Omental fat pad (tissue), 4 donors: ENCODE measurements around the gene AKAP11. TPM values are rescaled to one million over a fixed set of nuclear protein-coding genes. Genes with fewer than 3 reads are reported as not detected.
"Not testable (repeated sequence)": the region's sequence is repeated elsewhere in the genome, so short reads cannot be mapped to it uniquely, and the experiment has no call there.

Source experiments
- ATAC-seq: fragments of 150-250 bp; one replicate; pipeline ENCODE4 v1.9.1; 2016; ENCODE audit warnings: mild to moderate bottlenecking, moderate library complexity; ENCODE audit not compliant: low FRiP score
- DNase-seq: peaks from one replicate; pipeline ENCODE4 v3.0.0-alpha.2; 2019; ENCODE audit warnings: low spot score
- total RNA-seq, 4 donors: library from RNA; depleted of rRNA; stranded (reverse); fragments of >200 nt; gene quantifications; one replicate each; pipeline ENCODE4 v1.1.0, GENCODE V29; 2016
- TF ChIP-seq, protein P1 (sequence below), 3 donors: fragments of 450-650 bp; IDR thresholded peaks; one replicate each; pipeline ENCODE4 v1.5.1; 2016 to 2017; ENCODE audit warnings: antibody characterized with exemption in 3 of 3, mild to moderate bottlenecking in 3 of 3, moderate library complexity in 2 of 3

Gene AKAP11, protein sequence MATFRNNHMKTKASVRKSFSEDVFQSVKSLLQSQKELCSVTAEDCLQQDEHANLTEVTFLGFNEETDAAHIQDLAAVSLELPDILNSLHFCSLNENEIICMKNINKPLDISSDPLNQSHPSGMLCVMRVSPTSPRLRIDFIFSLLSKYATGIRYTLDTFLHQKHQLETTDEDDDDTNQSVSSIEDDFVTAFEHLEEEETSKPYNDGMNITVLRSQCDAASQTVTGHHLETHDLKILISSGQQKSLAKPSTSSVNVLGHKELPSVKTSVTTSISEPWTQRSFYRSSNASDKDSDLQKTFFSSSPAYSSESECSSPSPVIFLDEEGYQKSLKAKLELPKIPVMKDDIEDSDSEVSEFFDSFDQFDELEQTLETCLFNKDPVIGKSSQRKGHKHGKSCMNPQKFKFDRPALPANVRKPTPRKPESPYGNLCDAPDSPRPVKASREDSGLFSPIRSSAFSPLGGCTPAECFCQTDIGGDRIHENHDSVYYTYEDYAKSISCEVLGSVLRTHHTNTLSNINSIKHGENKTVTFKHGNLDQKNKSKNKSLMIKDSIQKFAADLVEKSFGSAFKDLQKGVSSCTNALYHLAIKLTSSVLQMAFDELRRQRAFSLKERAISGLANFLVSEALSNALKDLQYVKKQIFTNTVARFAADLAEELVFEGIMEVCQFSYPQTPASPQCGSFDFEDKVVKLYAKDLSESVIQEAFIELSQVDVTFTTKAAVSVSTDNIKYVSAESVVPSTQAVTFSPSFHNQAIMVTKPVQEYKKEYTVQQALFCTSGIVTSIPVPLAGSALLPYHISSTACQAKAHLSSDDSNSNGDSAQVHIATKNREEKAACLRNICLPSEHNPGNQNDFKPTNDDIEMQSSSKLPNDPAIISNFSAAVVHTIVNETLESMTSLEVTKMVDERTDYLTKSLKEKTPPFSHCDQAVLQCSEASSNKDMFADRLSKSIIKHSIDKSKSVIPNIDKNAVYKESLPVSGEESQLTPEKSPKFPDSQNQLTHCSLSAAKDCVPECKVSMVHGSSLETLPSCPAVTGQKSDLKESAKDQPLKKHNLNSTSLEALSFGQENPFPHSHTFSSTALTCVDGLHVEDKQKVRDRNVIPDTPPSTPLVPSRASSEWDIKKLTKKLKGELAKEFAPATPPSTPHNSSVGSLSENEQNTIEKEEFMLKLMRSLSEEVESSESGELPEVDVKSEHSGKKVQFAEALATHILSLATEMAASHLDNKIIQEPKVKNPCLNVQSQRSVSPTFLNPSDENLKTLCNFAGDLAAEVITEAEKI (N-terminal part only)
- total RNA-seq = 10 to 100 TPM; 20.3 to 42.4 (median 28.4) TPM

DNA sequence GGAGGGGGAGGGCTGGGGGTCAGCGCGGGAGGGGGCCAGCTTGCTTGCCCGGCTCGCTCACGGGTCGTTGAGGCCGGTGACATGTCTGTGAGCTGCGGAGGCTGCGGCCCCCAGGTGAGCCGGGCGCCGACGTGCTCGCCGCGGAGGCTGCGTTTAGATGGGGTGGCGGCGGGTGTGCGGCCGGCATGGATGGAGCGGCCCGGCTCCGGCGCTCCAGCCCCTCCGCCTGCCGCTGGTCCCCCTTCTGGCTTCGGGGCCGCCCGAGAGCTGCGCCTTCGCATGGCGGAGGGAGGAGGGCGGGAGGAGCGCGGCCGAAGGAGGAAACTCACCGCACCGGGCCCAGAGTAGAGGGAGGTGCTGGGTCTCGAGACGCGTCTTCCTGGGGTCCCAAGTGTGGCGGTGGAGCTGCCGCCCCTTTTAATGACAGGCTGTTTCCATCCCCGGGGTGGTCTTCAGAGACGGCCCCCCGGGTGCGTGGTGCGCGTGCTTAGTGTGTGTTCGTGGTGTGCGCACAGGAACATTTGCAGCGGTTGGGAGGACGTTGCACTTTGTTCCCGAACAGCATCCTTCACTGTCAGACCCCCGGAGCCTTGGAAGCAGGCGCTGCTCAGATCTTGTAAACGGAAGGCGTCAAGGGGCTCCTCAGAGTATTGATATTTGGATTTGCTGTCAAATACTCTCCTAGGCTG, at the start of gene AKAP11:
Gene AKAP11 (plus strand): TSS at position 38 of the 689 bp plus-strand sequence. CDS start 14,197 bp downstream, outside the sequence.
- TF ChIP-seq, protein P1, sequence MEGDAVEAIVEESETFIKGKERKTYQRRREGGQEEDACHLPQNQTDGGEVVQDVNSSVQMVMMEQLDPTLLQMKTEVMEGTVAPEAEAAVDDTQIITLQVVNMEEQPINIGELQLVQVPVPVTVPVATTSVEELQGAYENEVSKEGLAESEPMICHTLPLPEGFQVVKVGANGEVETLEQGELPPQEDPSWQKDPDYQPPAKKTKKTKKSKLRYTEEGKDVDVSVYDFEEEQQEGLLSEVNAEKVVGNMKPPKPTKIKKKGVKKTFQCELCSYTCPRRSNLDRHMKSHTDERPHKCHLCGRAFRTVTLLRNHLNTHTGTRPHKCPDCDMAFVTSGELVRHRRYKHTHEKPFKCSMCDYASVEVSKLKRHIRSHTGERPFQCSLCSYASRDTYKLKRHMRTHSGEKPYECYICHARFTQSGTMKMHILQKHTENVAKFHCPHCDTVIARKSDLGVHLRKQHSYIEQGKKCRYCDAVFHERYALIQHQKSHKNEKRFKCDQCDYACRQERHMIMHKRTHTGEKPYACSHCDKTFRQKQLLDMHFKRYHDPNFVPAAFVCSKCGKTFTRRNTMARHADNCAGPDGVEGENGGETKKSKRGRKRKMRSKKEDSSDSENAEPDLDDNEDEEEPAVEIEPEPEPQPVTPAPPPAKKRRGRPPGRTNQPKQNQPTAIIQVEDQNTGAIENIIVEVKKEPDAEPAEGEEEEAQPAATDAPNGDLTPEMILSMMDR (IDR thresholded peaks at IDR 0.05) = no peak

DNA sequence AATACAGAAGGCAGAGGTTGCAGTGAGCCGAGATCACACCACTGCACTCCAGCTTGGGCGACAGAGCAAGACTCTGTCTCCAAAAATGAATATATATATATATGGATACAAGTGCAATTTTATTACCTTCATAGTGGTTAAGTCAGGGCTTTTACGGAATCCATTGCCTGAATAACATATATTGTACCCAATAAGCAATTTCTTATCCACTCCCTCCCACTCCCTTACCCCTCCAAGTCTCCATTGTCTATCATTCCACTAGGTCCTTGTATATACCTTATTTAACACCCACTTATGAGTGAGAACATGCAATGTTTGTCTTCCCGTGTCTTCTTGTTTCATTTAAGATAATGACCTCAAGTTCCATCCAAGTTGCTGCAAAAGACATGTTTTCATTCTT, 48.3 kb upstream of the AKAP11 start:
- no peak for ATAC-seq
- TF ChIP-seq, protein P1 (IDR thresholded peaks at IDR 0.05) = no peak
- DNase-seq = no peak

More for the DNA sequence above, at the start of gene AKAP11:
- peak; percentile 33 for DNase-seq
- ATAC-seq = peak; percentile 61

DNA sequence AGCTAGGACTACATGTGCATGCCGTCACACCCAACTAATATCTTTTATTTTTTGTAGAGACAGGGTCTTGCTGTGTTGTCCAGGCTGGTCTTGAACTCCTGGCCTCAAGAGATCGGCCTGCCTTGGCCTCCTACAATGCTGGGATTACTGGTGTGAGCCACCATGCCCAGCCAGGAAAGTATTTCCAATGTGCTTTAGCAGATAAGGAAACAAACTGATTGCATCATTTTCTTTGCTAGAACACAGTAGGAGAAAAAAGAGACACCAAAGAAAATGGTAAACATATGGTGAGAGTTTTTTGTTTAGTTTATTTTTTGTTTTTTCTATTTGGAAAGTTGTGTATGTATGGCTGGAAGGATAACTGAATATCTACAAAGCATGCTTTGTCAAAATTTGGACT, 46.9 kb upstream of the AKAP11 start:
- TF ChIP-seq, protein P1 (IDR thresholded peaks at IDR 0.05) = no peak
- no peak for ATAC-seq
- no peak for DNase-seq

DNA sequence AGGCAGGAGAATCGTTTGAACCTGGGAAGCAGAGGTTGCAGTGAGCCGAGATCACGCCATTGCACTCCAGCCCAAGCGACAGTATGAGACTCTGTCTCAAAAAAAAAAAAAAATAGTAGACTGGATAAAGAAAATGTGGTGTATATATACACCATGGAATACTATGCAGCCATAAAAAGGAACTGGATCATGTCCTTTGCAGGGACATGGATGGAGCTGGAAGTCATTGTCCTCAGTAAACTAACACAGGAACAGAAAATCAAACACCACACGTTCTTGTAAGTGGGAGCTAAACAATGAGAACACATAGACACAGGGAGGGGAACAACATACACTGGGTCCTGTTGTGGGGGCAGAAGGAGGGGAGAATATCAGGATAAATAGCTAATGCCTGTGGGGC, 45.2 kb upstream of the AKAP11 start:
- ATAC-seq, DNase-seq: not testable (repeated sequence)

DNA sequence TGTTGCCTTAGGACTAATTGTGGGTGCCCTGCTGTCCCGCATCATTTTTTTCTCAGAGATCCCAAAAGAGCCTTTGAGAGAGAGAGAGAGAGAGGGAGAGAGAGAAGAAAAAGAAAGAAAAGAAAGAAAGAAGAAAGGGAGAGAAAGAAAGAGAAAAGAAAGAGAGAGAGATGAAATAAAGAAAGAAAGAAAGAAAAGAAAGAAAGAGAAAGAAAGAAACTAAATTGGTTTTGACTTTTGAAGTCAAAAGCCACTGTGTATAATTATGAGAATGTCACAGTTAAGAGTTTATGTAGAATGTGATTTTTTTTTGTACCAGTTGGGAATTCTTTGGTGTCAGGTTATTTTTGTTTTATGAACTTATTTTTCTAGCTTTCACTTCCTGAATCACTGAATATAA, 43.4 kb upstream of the AKAP11 start:
- TF ChIP-seq, protein P1 (IDR thresholded peaks at IDR 0.05) = no peak
- DNase-seq (no peak), ATAC-seq (no peak)

DNA sequence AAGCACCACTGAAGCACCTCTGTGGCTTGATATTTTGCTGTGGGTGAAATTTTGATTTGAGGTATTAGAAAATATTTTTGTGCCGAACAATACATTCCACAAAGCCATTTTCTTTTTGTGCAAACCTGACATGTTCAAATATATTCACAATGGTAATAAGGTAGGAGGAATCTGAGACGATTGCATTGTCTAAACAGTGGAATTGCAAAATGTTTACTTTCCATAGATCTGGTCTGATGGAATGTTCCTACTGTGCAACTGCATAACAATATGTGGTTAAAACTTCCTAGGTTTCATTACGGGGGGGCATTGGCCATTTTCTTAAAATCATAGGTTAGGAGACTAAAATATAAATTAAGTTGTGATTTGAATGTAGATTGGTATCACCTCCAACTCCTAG, 42.7 kb upstream of the AKAP11 start:
- DNase-seq (no peak), ATAC-seq (no peak)
- TF ChIP-seq, protein P1 (IDR thresholded peaks at IDR 0.05) = no peak
